ENCODE data around the gene RAPGEF2. TPM values are rescaled to one million over a fixed set of nuclear protein-coding genes. Genes with fewer than 3 reads are reported as not detected.

RAPGEF2 gene
- total and polyA plus RNA-seq, 2 of the 8 experiments (the other 6 are each of a cell fraction or from before 2014, with no cell fraction given) = 24.4 to 48.6 TPM

- Histone ChIP-seq H3K9me3 (ENCODE audit: insufficient read depth in 2 of 2, low read depth in 1 of 2, low read length in 1 of 2) (no peaks in the 10 kb centered on the region), H3K14ac (ENCODE audit: insufficient read length) (no peak overlapping the region), H2AK5ac (ENCODE audit: low read depth, low read length) (no peak overlapping the region), H2AFZ (ENCODE audit: low read length) (no peak overlapping the region), H2BK12ac (ENCODE audit: low read depth, low read length) (no peak overlapping the region), H3K27ac (ENCODE audit: low read depth, low read length) (no peak overlapping the region), H4K91ac (replicated peaks; ENCODE audit: insufficient read length, low read length) (no peak overlapping the region), H2BK20ac (ENCODE audit: low read length) (no peak overlapping the region), H3K4ac (replicated peaks; ENCODE audit: insufficient read length, low read depth, low read length) (no peak overlapping the region), H4K20me1 (replicated peaks in 1 of 2; ENCODE audit: control insufficient read depth in 1 of 2, insufficient read depth in 2 of 2, low read length in 2 of 2) (no peaks in the 10 kb centered on the region), H3K18ac (ENCODE audit: extremely low read depth, low read length) (no peak overlapping the region), H3K23ac (ENCODE audit: insufficient read length) (no peak overlapping the region), H2BK5ac (ENCODE audit: low read depth, low read length) (no peak overlapping the region), H3K4me1 (replicated peaks in 1 of 4; ENCODE audit: control insufficient read depth in 3 of 4, insufficient read depth in 4 of 4, low read length in 3 of 4) (peaks cover 0 to 2% (median 0%) of the 10 kb centered on the region in 4 experiments; a peak in 1 of 7 replicates), H2BK120ac (replicated peaks; ENCODE audit: low read depth, low read length) (no peak overlapping the region), H3K56ac (replicated peaks; ENCODE audit: insufficient read length, low read depth, low read length) (no peak overlapping the region), H2BK15ac (ENCODE audit: low read length) (no peak overlapping the region), H3K9ac (replicated peaks in 1 of 4; ENCODE audit: extremely low read depth in 1 of 4, low read depth in 3 of 4, low read length in 3 of 4) (no peak overlapping the region), H3K79me1 (ENCODE audit: low read depth, low read length) (peaks cover 4% of the 10 kb centered on the region), H3K79me2 (ENCODE audit: control insufficient read depth in 1 of 2, insufficient read depth in 2 of 2, low read length in 2 of 2) (peaks cover 0 to 43% of the 10 kb centered on the region in 2 experiments; a peak in 2 of 4 replicates), H3K23me2 (ENCODE audit: low read depth, low read length) (no peaks in the 10 kb centered on the region), H3K36me3 (ENCODE audit: control insufficient read depth in 2 of 4, insufficient read depth in 4 of 4, low read length in 3 of 4) (peaks cover 0 to 3% (median 1%) of the 10 kb centered on the region in 4 experiments; a peak in 3 of 8 replicates), H3K4me2 (ENCODE audit: insufficient read depth in 1 of 2, low read depth in 2 of 2, low read length in 2 of 2) (no peak overlapping the region), H3K27me3 (replicated peaks in 1 of 4; ENCODE audit: control insufficient read depth in 3 of 4, extremely low read depth in 1 of 4, insufficient read depth in 3 of 4, low read length in 3 of 4) (peaks cover 0 to 1% (median 0%) of the 10 kb centered on the region in 4 experiments; a peak in 1 of 7 replicates), H4K8ac (ENCODE audit: extremely low read depth, insufficient read depth, low read length) (no peak overlapping the region), H3K4me3 (ENCODE audit: extremely low read depth in 1 of 4, insufficient read depth in 2 of 4, low read depth in 3 of 4, low read length in 4 of 4) (no peak overlapping the region), H4K5ac (ENCODE audit: insufficient read length, low read depth, low read length) (no peak overlapping the region)
- ChIA-PET POLR2A (ENCODE audit: partially characterized antibody) (no interaction called here), CTCF (ENCODE audit: partially characterized antibody) (interaction anchor here (0.6 to 3.4 kb wide), 4 partner anchors 10 to 558 kb away, joined by 3 to 17 read pairs (median 4); no protein-coding TSS in a partner anchor)
- 86 to 100% methylated on average over 1 to 7 of the region's 7 CpGs for WGBS, 2 experiments (ENCODE audit: extremely low coverage in 1 of 2, insufficient coverage in 1 of 2, insufficient read length in 1 of 2, insufficient replicate concordance in 2 of 2, low coverage in 1 of 2, low lambda C conversion rate in 2 of 2, missing lambda C conversion rate in 1 of 2)
- TF ChIP-seq HDAC6 (IDR thresholded peaks at IDR 0.05; ENCODE audit: low read depth, low read length) = no peak
- TF ChIP-seq BACH1 (IDR thresholded peaks at IDR 0.05; ENCODE audit: low read length) = no peak
- TF ChIP-seq JUND (IDR thresholded peaks at IDR 0.05; ENCODE audit: low read length) = no peak
- no peak for TF ChIP-seq POLR2A (IDR thresholded peaks at IDR 0.05; ENCODE audit: control extremely low read depth in 1 of 2, low read depth in 2 of 2, low read length in 2 of 2)
- no peak for TF ChIP-seq SAP30 (IDR thresholded peaks at IDR 0.05; ENCODE audit: insufficient read depth, insufficient replicate concordance, low read length)
- TF ChIP-seq ATF3 (IDR thresholded peaks at IDR 0.05; ENCODE audit: insufficient read depth, low read depth, low read length) = no peak
- TF ChIP-seq ATF2 (IDR thresholded peaks at IDR 0.05; ENCODE audit: low read length) = no peak
- TF ChIP-seq RBBP5 (IDR thresholded peaks at IDR 0.05; ENCODE audit: borderline replicate concordance, low read depth, low read length) = no peak
- no peak for TF ChIP-seq RFX5 (IDR thresholded peaks at IDR 0.05; ENCODE audit: borderline replicate concordance, low read depth, low read length)
- no peak for TF ChIP-seq SP4 (IDR thresholded peaks at IDR 0.05; ENCODE audit: low read length)
- TF ChIP-seq POLR2AphosphoS5 (IDR thresholded peaks at IDR 0.05; ENCODE audit: low read depth, low read length) = no peak
- no peak for TF ChIP-seq SRF (IDR thresholded peaks at IDR 0.05; ENCODE audit: low read depth, low read length)
- DNase-seq (ENCODE audit: low read depth in 1 of 2, low spot score in 2 of 2) (no peak), FAIRE-seq (no peak)
Observed at GRCh38 chr4:159212675-159213293, 109.9 kb downstream of the RAPGEF2 start.

All from H1 (cell line).